A549 treated with Mapracorat at 1 μM for 4 hours (cell line): Measurements from ENCODE around the gene KAT7. TPM values are rescaled to one million over a fixed set of nuclear protein-coding genes. Genes with fewer than 3 reads are reported as not detected.

ENCODE experiments used
- total RNA-seq: library from RNA; stranded (reverse); fragments of 200-300 nt; extraction: Qiagen RNA extraction; gene quantifications from 5 replicates; pipeline ENCODE4 v1.2.3, GENCODE V29; 2022

Gene KAT7
- total RNA-seq: 26.5 to 29.3 TPM (median 27.9 TPM) in 5 replicates

GRCh38 chr17:49788478-49789242, at the start of gene KAT7:
Gene KAT7, plus strand, starts transcription at chr17:49788681. Its CDS starts 154 bp downstream, at chr17:49788835.

DNA sequence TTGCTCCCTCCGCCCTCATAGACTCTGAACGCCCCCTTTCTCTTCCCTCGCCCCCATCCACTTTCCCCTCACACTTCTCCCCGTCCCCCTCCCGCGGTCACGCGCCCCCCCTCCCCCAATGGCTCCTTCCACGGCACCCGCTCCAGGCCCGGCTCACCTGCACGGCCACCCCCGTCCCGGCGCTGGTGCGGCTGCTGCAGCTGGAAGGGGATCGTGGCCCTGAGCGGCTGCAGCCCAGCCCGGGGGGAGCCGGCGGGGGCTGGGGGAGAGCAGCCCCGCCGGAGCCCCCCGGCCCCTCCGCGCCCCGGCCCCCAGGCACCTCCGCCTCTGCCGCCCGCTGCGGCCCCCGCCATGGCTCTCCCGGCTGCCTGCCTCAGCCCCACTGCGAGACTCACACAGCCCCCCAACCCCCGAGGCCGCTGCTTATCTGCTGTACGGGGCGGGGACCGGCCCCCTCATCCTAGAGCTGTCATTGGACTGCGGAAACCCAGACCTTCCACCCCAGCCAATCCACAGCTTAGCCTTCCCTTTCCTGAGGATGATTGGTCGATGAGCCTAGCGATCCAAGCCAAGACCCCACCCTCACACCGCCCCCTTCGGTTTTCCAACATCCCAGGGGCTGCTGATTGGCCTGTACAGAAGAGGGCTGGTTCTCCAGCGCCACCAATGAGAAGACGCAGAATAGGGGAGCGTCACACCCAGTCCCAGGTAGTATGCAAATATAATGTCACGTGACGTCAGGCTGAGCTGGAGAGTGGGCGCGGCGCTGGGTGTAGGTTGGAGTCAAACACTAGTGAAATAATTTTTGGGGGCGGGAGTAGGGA, 24.5 kb upstream of the KAT7 start, which contains the start of gene FAM117A:
Gene FAM117A, minus strand, starts transcription at position 397 of the 824 bp plus-strand sequence. Its CDS starts 44 bp downstream, at position 353.

DNA sequence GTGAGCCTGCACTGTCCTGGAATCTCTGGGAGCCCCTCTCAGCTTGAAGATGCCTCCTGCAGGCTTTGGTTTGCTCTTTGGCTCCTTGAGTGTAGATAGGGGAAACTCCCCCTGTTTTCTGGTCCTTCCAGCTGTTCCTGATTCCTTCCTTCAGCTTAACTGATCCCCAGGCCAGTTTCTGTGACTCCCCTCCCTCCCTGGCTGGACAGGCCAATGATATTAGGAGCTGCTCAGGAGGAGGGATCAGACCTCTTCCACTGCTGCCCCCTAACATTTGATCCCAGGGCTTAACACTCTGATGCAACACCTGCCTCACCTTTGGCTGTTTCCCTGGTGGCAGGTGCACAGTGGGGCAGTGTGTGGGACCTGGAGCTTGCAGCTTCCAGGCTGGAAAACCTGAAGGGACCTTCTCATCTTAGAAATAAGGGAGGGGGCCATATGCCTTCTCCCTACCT, 59.6 kb downstream of the KAT7 start, which contains the start of gene TAC4:
Gene TAC4, minus strand, starts transcription at position 51 of the 455 bp plus-strand sequence. CDS start 52 bp downstream, outside the sequence.

Other genes starting within 250 kb of the KAT7 start
- 0.85 to 1.1 TPM (median 0.90 TPM) in 5 replicates for gene NXPH3, start 212.8 kb upstream of the KAT7 start, total RNA-seq
- 35.8 to 42.1 TPM (median 40.3 TPM) in 5 replicates for gene SPOP, start 110.6 kb upstream of the KAT7 start, total RNA-seq
- gene SLC35B1, start 80.7 kb upstream of the KAT7 start, total RNA-seq: 86.6 to 99.9 TPM (median 92.7 TPM) in 5 replicates
- 1.00 to 2.0 TPM (median 1.3 TPM) in 5 replicates for gene FAM117A, start 24.6 kb upstream of the KAT7 start, total RNA-seq
- not detected in 5 replicates for gene TAC4, start 59.4 kb downstream of the KAT7 start, total RNA-seq
- 2.1 to 3.3 TPM (median 2.9 TPM) in 5 replicates for gene DLX4, start 180.5 kb downstream of the KAT7 start, total RNA-seq
- gene DLX3, start 206.5 kb downstream of the KAT7 start, total RNA-seq: 0.07 to 0.21 TPM (median 0.10 TPM) in 4 of 5 replicates, not detected in the other